HepG2 (cell line): ENCODE measurements around the gene STH. TPM values are rescaled to one million over a fixed set of nuclear protein-coding genes. Genes with fewer than 3 reads are reported as not detected.

Experiments used
- ASH2L ChIP-seq: fragments of 300-600, 200-600 bp; sonication (generic); IDR thresholded peaks from 2 replicates; pipeline ENCODE4 v1.7.0; 2017; ENCODE audit warnings: low read depth, mild to moderate bottlenecking, moderate library complexity, mixed read lengths, low read length; ENCODE audit not compliant: insufficient read length
- ATM ChIP-seq: fragments of 450-650 bp; IDR thresholded peaks from 2 replicates; pipeline ENCODE4 v1.7.1; 2017; ENCODE audit warnings: mild to moderate bottlenecking, borderline replicate concordance
- CEBPZ ChIP-seq: IDR thresholded peaks from 2 replicates; pipeline ENCODE4 v1.6.1; 2012; ENCODE audit warnings: low read length, improper control_type of control experiment
- CREBL2 ChIP-seq: sonication (generic); formaldehyde crosslinking; IDR thresholded peaks from 2 replicates; pipeline ENCODE4 v1.8.1; 2023; ENCODE audit warnings: missing genetic modification reagents, mild to moderate bottlenecking, borderline replicate concordance
- GPBP1L1 ChIP-seq: sonication (generic); formaldehyde crosslinking; IDR thresholded peaks from 2 replicates; pipeline ENCODE4 v1.5.0; 2020; ENCODE audit warnings: mild to moderate bottlenecking, missing genetic modification reagents
- GTF3A ChIP-seq: sonication (generic); formaldehyde crosslinking; conservative IDR thresholded peaks from 2 replicates; pipeline ENCODE4 v1.4.0; 2020; ENCODE audit warnings: mild to moderate bottlenecking, missing genetic modification reagents
- HNF1B ChIP-seq: sonication (generic); formaldehyde crosslinking; IDR thresholded peaks from 2 replicates; pipeline ENCODE4 v1.5.1; 2020; ENCODE audit warnings: mild to moderate bottlenecking, moderate library complexity, missing genetic modification reagents
- JUN ChIP-seq: sonication (generic); formaldehyde crosslinking; IDR thresholded peaks from 2 replicates; pipeline ENCODE4 v1.4.0; 2020; ENCODE audit warnings: mild to moderate bottlenecking, missing genetic modification reagents
- RBM22 ChIP-seq: fragments of 200-400 bp; formaldehyde crosslinking; optimal IDR thresholded peaks from 2 replicates; pipeline ENCODE3; 2017; ENCODE audit warnings: mild to moderate bottlenecking, low read length, moderate library complexity
- SAP130 ChIP-seq: IDR thresholded peaks from 2 replicates; pipeline ENCODE4 v1.6.1; 2016; ENCODE audit warnings: low read depth
- SOX6 ChIP-seq, 2 experiments: fragments of 450-650 bp in 1 of 2; sonication (generic) in 1 of 2; formaldehyde crosslinking in 1 of 2; IDR thresholded peaks; 2 replicates each; pipeline versions ENCODE4 v1.4.0 to v1.6.1; 2017 to 2020; ENCODE audit warnings: antibody characterized with exemption in 1 of 2, mild to moderate bottlenecking in 1 of 2, missing genetic modification reagents in 1 of 2
- ZBTB7B ChIP-seq: sonication (generic); formaldehyde crosslinking; IDR thresholded peaks from 2 replicates; pipeline ENCODE4 v1.4.0; 2020; ENCODE audit warnings: missing genetic modification reagents
- ZHX1 ChIP-seq: sonication (generic); formaldehyde crosslinking; IDR thresholded peaks from 2 replicates; pipeline ENCODE4 v1.8.1; 2022; ENCODE audit warnings: low read depth, mild to moderate bottlenecking, missing genetic modification reagents
- ZNF256 ChIP-seq: sonication (generic); formaldehyde crosslinking; conservative IDR thresholded peaks from 2 replicates; pipeline ENCODE4 v1.4.0; 2020; ENCODE audit warnings: missing genetic modification reagents
- ZNF484 ChIP-seq: sonication (generic); formaldehyde crosslinking; IDR thresholded peaks from 2 replicates; pipeline ENCODE4 v1.5.1; 2020; ENCODE audit warnings: mild to moderate bottlenecking, low read depth, missing genetic modification reagents, borderline replicate concordance
- ZNF580 ChIP-seq: IDR thresholded peaks from 2 replicates; pipeline ENCODE4 v1.6.1; 2016; ENCODE audit warnings: low read depth, borderline replicate concordance
- ZNF720 ChIP-seq: sonication (generic); formaldehyde crosslinking; IDR thresholded peaks from 2 replicates; pipeline ENCODE4 v1.4.0; 2020; ENCODE audit warnings: missing genetic modification reagents
- polyA plus RNA-seq, 8 experiments: library from polyadenylated mRNA; depleted of rRNA in 3 of 8; stranded (reverse) in 7 of 8; unstranded in 1 of 8; fragments of >200 nt; fragmentation: Illumina TruSeq in 4 of 8; extraction: Trizol in 4 of 8; gene quantifications; 2 replicates each; pipeline versions ENCODE4 v1.2.1 to v1.2.3, GENCODE V29; 2011 to 2016; ENCODE audit warnings: low read depth in 4 of 8, missing spikeins in 1 of 8, mixed read lengths in 1 of 8; ENCODE audit not compliant: insufficient read depth in 1 of 8
- total RNA-seq, 5 experiments: library from RNA; depleted of rRNA; stranded (reverse); fragments of >200 nt; fragmentation: Illumina TruSeq; extraction: Trizol; gene quantifications; 2 replicates each; pipeline ENCODE4 v1.2.3, GENCODE V29; 2016; ENCODE audit warnings: low read depth in 1 of 5

Gene STH
- total and polyA plus RNA-seq, 2 of the 13 experiments (the other 11 are each of a cell fraction or from before 2014, with no cell fraction given): not detected

GRCh38 chr17:46044286-46044928 lies 45.4 kb downstream of the STH start (continued):
- no peak for TF ChIP-seq CEBPZ
- peak; percentile 74 for TF ChIP-seq RBM22
- TF ChIP-seq HNF1B (CRISPR knock-in tag): 0 out of 2 replicates have a peak, but pooled peaks have one; percentile 36
- no peak for TF ChIP-seq GTF3A
- no peak for TF ChIP-seq SOX6 (IDR thresholded peaks at IDR 0.05)
- no peak for TF ChIP-seq SOX6 (CRISPR knock-in tag; IDR thresholded peaks at IDR 0.05)
- no peak for TF ChIP-seq ZNF720 (CRISPR knock-in tag)
- 0 out of 2 replicates have a peak, but pooled peaks have one; percentile 29 for TF ChIP-seq ZBTB7B
- TF ChIP-seq ZHX1 (CRISPR knock-in tag): peak; percentile 68; the same call in 1 of the 2 replicates
- TF ChIP-seq JUN: no peak
- TF ChIP-seq ZNF580: 0 out of 2 replicates have a peak, but pooled peaks have one; percentile 36
- TF ChIP-seq GPBP1L1 (CRISPR knock-in tag): no peak
- no peak for TF ChIP-seq CREBL2
- no peak for TF ChIP-seq ZNF484
- TF ChIP-seq ZNF256: no peak
- TF ChIP-seq ASH2L: peak; percentile 28
- no peak for TF ChIP-seq ATM
- 0 out of 2 replicates have a peak, but pooled peaks have one; percentile 39 for TF ChIP-seq SAP130 (CRISPR knock-in tag)
